ENCODE data around the gene ZCCHC24. TPM values are rescaled to one million over a fixed set of nuclear protein-coding genes. Genes with fewer than 3 reads are reported as not detected.
A peak's percentile ranks its signal among the peaks of the same experiment; 100 is the strongest.

Gene ZCCHC24
- total and polyA plus RNA-seq, 3 donors from 2014 or later = 27.7 to 38.6 (median 31.3) TPM

- WGBS, 2 donors = 81 to 88% methylated on average over 4 of the region's 4 CpGs
- H3K9me3 ChIP-seq = no peaks in the 10 kb centered on the region
- no peaks in the 10 kb centered on the region for H3K27me3 ChIP-seq
- TF ChIP-seq POLR2A (IDR thresholded peaks at IDR 0.05) (no peak), CTCF (IDR thresholded peaks at IDR 0.05) (no peak)
- peaks cover 15% of the 10 kb centered on the region for H3K4me1 ChIP-seq
- intact Hi-C loops (cut with DNase I; ENCODE audit: low total_unique reads) = no loop called here
- no peak overlapping the region for H3K27ac ChIP-seq
- DNase-seq = peak; percentile 11
- H3K36me3 ChIP-seq (ENCODE audit: low read depth, missing control alignments) = no peaks in the 10 kb centered on the region
- no peak overlapping the region for H3K4me3 ChIP-seq
These were observed 52.1 kb downstream of the ZCCHC24 start for GRCh38 chr10:79393221-79393923.

- intact Hi-C loops (cut with DNase I; ENCODE audit: low total_unique reads) = no loop called here
- 90 to 92% methylated on average over 6 of the region's 6 CpGs for WGBS, 2 donors
- Histone ChIP-seq H3K4me3 (no peak overlapping the region), H3K9me3 (no peaks in the 10 kb centered on the region), H3K36me3 (ENCODE audit: low read depth, missing control alignments) (no peaks in the 10 kb centered on the region), H3K4me1 (peaks cover 15% of the 10 kb centered on the region), H3K27me3 (no peaks in the 10 kb centered on the region), H3K27ac (no peak overlapping the region)
- DNase-seq = peak; percentile 10
- TF ChIP-seq CTCF (IDR thresholded peaks at IDR 0.05) (no peak), POLR2A (IDR thresholded peaks at IDR 0.05) (no peak)
These were observed 52.8 kb downstream of the ZCCHC24 start for GRCh38 chr10:79392506-79393176.

- intact Hi-C loops (cut with DNase I; ENCODE audit: low total_unique reads) = no loop called here
- Histone ChIP-seq H3K4me3 (no peak overlapping the region), H3K27ac (no peak overlapping the region), H3K9me3 (no peaks in the 10 kb centered on the region), H3K27me3 (no peaks in the 10 kb centered on the region), H3K4me1 (peaks cover 15% of the 10 kb centered on the region), H3K36me3 (ENCODE audit: low read depth, missing control alignments) (no peaks in the 10 kb centered on the region)
- 95 to 98% methylated on average over 14 of the region's 14 CpGs for WGBS, 2 donors
- DNase-seq = peak; percentile 11
- no peak for TF ChIP-seq POLR2A (IDR thresholded peaks at IDR 0.05)
- no peak for TF ChIP-seq CTCF (IDR thresholded peaks at IDR 0.05)
These were observed 53.4 kb downstream of the ZCCHC24 start for GRCh38 chr10:79392020-79392398.

GRCh38 chr10:79391231-79392019, 54.0 kb downstream of the ZCCHC24 start:
- Histone ChIP-seq H3K4me1 (peaks cover 15% of the 10 kb centered on the region), H3K27me3 (no peaks in the 10 kb centered on the region), H3K27ac (no peak overlapping the region), H3K9me3 (no peaks in the 10 kb centered on the region), H3K36me3 (ENCODE audit: low read depth, missing control alignments) (no peaks in the 10 kb centered on the region), H3K4me3 (no peak overlapping the region)
- no peak for DNase-seq
- intact Hi-C loops (cut with DNase I; ENCODE audit: low total_unique reads) = no loop called here
- 78 to 89% methylated on average over 12 of the region's 12 CpGs for WGBS, 2 donors
- TF ChIP-seq POLR2A (IDR thresholded peaks at IDR 0.05) (no peak), CTCF (IDR thresholded peaks at IDR 0.05) (no peak)

Measured in testis (tissue), 3 donors.